NCI-H1694 (cell line): ENCODE measurements around the gene BRMS1.
"Not testable (repeated sequence)": the region's sequence is repeated elsewhere in the genome, so short reads cannot be mapped to it uniquely, and the experiment has no call there.

Source experiments
- DNase-seq: peaks from one replicate; lab custom pipeline; 2025; lab: John Stamatoyannopoulos, UW

BRMS1 gene, protein sequence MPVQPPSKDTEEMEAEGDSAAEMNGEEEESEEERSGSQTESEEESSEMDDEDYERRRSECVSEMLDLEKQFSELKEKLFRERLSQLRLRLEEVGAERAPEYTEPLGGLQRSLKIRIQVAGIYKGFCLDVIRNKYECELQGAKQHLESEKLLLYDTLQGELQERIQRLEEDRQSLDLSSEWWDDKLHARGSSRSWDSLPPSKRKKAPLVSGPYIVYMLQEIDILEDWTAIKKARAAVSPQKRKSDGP

DNA sequence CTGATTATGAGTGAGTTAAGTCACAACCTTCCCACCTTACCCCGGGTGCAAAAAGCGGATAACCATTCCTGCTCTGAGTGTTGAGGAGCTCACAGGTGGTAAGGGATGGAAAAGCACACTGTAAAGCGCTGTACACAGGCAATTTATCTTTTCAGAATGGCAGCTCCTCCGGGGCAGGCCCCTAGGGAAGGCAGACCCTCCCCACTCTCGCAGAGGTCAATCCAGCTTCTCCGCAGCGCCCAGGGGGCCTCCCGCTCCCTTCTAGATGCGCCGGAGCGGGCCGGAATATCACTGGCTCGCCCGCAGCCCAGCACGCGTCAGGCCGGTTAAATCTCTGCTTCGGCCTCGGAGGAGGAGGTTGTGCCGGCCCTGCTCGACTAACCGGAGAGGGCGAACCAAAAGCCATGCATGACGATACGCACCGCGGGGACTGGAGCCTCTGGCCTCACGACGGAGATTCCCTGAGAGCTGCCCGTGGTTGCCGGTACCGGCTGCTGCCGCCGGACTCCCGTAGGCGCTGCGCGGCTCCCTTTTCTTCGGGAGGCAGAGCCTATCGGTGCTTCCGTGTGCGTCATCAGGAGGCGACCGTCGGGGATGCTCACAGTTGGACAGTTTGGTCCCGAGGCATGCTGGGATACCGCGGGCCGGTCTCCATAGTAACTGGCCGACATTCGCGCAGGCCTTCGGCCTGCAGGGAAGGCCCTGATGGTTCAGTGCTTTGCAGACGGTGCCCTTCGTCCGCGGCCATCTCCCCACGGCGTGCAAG lies at the start of gene BRMS1:
TSS of gene BRMS1 (minus strand) at position 555 of the 766 bp plus-strand sequence. CDS start 2,870 bp downstream, outside the sequence.
- DNase-seq = peak; percentile 83

DNA sequence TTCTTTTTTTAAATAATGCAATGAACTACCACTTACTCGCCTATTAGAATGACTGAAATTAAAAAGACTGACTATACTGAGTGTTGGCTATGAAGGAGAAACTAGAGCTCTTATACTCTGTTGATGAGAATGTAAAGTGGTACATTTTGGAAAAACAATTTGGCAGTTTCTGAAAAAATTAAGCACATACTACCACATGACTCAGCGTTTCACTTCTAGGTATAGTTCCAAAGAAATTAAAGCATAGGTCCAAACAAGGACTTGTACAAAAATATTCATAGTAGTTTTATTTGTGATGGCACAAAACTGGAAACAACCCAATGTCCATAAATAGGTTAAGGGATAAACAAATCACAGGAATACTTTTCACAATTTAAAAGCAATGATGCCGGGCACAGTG lies 49.0 kb upstream of the BRMS1 start:
- DNase-seq = no peak

DNA sequence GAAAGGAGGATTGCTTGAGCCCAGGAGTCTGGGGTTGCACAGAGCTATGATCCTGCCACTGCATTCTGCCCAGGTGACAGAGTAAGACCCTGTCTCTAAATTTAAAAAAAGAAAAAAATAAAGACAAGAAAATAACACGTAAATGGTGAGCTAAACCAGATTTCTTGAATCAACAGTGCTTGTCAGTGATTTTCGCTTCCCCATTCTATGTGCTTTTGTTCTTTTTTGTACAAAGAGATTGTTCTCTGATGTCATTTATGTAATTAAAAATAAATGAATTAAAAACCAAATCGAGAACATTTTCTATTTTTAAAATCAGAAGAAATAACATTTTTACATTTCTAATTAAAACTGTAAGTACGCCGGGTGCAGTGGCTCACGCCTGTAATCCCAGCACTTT lies 46.4 kb upstream of the BRMS1 start:
- no peak for DNase-seq

DNA sequence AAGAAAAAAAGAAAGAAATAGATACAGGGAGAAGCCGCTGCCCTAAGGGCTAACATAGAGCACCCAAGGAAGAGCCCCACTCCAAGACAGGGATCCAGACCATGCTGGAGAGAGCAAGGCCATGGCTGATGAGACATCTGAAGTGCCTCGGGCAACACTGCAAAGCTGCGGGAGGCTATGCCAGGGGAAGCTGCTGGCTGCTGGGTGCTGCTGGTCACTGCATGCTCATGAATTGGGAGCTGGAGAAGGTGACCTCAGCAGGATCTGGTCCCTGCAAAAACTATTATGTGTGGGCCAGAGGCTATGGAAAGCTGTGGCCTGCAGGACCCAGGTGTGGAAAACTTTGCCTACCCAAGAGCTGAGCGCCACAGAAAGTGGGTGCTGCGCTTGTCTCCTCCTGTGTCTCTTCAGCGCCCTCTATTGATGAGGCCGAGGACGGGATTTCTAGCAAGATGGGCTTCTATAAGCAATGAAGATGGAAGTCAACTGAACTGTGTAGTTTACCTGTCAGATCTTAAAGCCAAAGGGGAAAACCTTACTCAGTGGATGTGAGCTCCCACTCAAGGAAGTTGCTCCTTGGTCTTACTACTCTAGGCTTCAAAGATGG lies 44.0 kb upstream of the BRMS1 start:
- peak; percentile 83 for DNase-seq

DNA sequence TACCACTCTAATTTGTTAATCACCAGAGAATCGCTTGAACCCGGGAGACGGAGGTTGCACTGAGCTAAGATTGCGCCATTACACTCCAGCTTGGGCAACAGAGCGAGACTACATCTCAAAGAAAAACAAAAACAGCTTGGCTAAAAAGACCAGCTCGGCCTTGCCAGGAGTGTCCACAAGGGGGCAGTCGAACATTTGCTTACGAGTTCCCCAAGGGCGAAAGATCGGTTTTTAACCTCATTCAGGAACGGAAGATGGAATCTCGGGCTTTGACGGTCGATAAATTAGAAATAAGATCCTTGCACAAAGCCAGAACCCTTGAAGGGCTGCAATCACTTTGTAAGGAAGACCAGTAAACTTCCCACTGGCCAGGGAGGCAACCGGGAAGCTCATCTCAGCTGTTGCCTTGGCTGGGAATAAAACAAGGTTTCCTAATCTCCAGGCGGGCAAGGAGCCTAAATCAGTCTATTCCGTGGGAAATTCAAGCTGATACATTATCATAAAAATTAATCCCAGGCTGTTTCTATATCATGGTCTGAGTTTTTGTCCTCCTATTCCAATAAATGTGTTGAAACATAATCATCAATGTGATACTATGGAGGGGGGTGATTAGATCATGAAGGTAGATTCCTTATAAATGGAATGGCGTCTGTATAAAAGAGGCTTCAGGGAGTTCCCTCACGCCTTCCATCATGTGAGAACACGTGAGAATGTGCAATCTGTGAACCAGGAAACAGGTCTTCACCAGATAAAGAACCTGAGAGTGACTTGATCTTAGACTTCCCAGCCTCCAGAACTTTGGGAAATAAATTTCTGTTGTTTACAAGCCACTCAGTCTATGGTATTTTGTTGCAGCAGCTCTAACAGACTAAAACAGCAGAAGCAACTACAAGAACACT lies 41.5 kb upstream of the BRMS1 start:
- peak; percentile 89 for DNase-seq

DNA sequence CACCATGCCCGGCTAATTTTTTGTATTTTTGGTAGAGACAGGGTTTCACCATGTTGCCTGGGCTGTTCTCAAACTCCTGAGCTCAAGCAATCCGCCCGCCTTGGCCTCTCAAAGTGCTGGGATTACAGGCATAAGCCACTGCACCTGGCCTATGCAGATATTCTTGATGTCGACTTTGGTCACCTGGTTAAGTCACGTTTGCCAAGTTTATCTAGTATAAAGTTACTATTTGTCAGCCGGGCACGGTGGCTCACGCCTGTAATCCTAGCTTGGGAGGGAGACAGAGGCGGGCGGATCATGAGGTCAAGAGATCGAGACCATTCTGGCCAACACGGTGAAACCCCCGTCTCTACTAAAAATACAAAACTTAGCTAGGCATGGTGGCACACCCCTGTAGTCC lies 39.4 kb upstream of the BRMS1 start:
- not testable (repeated sequence) for DNase-seq

DNA sequence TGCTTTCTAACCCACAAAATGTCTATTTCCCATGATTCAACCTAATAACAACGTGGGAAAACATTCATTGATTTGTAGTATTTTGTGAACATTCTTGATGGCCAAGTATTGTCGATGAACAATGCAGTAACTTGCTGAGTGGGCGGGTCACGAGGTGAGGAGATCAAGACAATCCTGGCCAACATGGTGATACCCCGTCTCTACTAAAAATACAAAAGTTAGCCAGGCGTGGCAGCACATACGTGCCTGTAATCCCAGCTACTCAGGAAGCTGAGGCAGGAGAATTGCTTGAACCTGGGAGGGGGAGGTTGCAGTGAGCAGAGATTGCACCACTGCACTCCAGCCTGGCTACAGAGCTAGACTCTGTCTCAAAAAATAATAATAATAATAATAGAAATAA lies 35.4 kb upstream of the BRMS1 start:
- not testable (repeated sequence) for DNase-seq

DNA sequence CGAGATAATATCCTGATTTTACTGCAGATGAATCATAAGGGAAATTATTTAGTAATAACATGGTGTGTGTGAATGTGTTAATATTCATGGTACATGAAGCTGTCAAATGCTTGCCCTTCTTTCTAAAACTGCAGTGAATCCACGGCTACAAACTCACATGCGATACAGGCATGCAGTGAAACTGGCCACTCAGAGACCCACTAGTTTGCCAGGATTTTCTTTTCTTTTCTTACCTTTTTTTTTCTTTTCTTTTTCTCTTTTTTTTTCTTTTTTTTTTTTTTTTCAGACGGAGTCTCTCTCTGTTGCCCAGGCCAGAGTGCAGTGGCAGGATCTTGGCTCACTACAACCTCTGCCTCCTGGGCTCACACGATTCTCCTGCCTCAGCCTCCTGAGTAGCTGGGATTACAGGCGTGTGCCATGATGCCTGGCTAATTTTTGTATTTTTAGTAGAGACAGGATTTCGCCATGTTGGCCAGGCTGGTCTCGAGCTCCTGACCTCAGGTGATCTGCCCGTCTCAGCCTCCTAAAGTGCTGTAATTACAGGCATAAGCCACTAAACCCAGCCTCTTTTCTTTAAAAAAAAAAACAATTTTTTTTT lies 28.9 kb upstream of the BRMS1 start:
- not testable (repeated sequence) for DNase-seq

DNA sequence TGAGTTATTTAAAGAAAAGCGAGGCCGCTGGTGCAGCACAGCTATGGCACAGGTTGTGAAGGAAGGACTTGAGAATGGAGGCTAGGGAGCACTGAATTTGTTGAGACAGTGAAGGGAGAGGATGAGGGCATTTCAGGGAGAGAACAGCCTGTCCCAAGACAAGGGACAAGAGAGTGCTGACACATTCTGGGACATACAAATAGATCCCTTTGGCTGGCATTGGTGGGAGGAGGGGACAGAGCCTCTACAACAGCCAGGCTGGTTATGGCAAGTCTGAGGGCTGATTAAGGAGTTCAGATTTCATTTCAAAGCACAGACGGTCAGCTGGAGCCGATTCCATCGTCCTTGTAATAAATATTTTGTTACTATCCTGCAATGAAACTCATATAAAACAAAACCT lies 28.4 kb upstream of the BRMS1 start:
- DNase-seq = no peak

DNA sequence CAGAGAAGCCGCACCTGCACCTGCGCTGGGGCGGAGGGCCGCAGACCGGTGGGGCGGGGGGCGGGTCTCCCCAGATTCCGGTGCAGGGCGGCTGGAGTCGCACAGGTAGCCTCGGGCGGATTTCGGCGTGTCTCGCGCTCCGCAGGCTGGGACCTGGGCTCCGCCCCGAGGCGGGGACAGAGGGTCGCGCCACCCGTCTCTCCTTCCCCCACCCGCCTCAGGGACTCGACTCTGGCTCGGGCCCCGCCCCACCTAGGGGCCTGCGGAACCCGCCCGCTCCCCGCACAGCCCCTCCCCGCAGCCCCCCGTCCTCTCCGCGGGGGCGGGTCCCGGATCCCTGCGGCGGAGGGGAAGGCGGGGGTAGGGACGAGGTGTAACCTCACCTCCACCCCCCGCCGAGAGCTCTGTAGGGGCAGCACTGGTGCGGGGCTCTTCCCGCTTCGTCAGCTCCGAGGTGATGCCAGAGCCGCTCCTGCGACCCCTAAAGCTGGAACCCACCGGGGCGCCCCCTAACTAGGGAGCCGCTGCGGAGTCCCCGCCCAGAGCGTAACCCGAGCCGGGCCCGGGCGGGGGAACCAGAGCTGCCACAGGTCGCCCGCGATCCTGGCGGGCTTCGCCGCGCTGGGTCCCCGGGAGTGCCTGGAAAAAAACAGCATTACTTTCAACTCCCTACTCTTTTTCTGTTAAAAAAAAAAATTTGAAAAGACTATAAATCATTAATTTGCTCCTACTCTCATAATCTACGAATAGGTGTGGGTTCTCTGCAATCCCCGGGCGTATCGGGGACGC lies 26.9 kb upstream of the BRMS1 start, which contains the start of gene SLC29A2:
TSS of gene SLC29A2 (minus strand) at position 134 of the 789 bp plus-strand sequence. CDS start 169 bp downstream, outside the sequence.
- DNase-seq = peak; percentile 38

DNA sequence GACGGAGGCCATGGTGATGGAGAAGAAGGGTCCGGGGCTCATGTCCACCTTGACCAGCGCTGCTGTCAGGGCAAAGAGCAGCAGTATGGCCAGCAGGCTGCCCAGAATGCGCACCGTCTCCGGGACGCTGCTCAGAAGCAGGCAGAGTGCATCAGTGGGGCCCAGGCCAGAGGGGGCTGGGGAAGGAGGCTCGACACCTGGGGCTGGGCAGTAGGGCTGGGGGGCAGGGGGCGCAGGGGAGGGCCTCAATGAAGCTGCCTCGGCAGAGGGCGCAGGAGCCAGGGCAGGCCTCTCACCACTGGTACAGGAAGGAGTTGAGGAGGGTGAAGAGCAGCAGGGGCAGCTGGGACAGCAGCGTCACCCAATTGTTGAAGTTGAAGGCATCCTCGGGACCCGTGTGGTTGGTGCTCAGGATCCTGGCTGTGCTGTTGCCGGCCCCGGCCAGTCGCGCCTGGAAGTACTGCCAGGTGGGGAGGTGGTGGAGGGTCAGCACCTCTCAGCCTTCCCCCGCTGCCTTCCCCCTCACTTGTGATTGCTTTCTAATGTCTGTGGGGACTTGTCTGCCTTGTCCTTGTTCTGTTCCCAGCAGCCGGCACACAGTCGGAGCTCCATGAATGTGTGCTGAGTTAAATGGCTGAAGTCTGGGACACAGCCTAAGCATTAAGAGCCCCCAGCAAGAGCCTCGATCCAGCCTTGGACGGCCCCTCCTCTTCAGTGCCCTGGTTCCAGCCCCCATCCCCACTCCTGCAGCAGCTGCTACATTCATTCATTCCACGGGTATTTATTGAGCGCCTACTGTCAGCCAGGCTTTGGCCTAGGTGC lies 24.4 kb upstream of the BRMS1 start:
- no peak for DNase-seq

DNA sequence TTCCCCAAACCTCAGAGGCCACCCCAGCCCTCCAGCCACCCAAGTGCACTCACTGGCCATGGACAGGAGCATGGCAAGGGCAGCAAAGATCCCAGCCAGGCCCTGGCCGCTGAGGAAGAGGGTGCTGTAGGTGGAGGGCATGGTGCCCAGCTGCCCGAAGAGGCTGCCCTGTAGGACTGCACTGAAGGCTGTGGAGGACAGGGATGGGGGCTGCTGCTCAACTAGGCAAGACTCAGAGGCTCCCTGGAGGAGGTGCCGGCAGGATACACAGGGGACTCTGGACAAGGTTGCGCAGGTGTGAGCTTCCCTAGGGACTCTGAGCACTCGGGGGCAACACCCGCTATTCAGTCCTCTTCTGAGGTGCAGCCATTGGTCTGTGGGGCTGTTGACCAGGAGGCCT lies 23.6 kb upstream of the BRMS1 start:
- no peak for DNase-seq

DNA sequence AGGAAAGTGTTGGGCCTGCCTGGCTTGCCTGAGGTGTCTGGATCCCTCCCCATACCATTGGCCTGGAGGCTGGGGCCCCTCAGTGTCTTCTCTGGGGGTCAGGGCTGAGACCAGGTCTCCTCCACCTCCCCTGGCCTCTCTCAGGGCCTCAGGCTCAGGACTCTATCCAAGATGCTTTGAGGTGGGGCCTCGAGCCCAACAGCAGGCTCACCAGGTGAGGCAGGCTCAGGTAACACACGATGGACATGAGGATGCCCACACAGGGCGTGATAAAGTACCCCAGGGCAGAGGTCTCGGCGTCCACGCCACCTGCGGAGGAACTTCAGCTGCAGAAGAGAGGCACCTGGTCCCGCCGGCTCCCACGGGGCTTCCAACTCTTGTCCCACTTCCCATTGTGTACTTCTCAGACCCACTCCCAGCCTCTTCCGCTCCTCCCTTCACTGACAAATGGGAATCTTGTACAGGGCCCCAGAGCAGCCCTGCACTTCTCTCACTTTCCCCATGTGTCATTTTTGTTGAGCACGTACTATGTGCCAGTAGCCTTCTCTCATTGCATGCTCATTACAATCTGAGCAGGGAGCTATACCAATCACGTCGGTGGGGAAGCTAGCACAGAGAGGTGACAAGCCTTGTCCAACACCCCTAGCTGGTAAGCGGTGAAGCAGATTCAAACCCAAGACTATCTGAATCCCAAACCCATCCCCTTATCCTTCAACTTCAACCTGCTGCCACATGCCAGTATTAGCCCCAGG lies 22.8 kb upstream of the BRMS1 start:
- no peak for DNase-seq

DNA sequence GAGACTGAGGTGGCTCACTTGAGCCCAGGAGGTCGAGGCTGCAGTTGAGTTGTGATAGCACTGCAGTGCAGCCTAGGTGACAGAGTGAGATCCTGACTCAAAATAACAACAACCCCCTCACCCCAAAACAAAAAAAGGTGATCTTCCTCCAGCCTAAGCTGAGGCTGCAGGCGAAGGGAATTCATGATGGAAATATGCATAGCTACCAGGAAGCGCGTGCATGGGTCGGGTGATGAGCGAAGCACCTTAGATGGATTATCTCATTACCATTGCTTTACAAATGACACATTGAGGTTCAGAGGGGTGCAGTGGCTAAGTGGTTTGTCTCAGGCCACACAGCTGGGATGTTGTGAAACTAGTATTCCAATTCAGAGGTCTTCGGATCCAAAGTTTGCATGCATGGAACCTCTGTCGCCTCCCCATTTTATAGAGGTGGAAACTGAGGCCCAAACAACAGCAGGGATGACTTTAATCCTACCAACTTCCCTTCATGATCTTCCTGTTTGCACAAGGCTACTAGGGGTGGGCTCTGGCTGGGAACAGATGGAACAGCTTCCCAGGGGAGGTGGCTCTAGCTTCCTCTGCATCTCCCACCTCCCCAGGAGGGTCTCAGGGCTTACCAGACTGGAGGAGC lies 22.1 kb upstream of the BRMS1 start:
- no peak for DNase-seq

DNA sequence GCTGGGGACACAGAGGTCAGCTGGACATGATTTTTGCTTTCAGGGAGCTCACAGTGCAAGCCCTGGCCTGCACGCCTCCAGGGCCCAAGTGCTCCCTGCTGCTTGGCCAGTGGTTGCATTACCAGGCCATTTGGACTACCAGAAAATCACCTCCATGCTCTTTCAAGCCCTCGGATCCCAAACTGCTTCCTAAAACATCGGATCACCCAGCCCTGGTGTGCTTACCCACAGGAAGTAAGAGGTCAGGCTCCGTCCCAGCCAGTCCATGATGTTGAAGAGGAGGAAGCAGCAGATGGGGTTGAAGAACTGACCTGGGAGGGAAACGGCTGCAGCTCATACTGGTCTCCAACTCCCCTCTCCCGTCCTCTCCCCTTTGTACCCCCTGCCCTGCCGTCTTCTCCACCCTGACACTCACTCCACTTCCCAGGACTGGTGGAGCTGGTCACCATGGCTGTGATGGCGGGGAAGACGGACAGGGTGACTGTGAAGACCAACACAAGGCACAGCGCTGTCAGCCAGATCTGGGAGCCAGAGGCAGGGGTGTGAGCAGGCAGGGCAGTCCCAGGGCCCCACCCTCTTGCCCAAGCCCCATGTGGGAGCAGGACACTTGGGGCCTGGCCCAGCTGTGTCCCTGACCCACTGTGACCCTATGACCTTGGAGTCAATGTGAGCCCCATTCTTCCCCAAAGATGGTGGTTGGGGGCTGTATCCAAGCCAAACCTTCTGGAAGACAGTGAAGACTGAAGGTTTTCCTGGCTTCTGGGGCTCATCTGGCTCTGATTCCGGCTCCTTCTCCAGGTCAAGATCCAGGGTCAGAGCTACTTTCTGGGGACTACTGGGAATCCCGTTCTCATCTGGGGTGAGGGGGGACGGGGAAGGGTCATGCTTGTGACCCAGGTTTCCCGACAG lies 21.1 kb upstream of the BRMS1 start:
- no peak for DNase-seq

DNA sequence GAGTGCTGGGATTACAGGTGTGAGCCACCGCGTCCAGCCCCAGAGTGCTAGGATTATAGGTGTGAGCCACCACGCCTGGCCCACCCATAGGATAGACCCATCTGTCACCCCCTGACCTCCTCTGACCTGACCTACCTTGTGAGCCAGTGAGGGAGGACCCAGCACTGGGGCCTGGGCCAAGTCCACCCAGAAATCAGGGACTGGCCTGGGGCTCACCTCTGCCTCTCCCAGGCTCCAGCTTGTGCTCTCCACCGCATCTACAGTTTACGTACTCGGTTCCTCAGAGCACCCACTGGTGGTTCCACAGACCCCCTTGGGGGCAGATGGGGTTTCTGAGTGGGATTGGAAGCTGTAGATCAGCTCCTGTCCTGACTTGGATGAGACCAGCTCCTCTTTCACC lies 20.3 kb upstream of the BRMS1 start:
- no peak for DNase-seq

DNA sequence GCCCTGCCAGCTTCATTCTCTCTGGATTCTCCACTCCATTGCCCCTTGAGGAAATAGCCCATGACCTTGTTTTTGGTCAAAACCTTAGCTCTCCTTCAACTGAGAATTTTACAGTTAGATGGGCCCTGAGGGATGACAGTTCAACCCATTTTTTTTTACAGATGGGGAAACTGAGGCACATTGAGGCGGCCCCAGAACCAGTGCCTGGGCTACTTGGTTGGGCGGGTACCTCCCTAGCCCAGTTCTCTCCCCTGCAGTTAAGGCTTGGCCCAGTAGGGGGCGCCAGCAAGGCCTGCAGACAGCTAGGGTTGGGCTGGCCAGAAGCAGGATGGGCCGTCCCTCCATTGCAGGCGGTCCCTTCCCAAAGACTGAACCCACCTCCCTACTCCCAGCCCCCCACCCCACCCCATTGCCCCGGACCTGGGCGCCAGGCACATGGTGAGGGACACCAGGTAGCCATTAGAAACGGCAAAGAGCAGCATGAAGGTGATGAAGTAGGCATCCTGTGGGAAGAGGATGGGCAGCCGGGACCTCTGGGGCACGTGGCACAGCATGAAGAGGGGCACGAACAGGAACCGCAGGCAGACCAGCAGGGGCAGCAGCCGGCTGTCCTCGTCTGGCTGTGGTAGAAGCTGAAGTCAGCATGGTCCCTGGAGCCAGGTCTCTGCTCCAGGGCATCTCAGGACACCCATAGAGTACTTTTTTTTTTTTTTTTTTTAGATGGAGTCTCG lies 19.1 kb upstream of the BRMS1 start:
- peak; percentile 20 for DNase-seq
